GM21576 (cell line): ENCODE data around the gene ZBTB20.

Experiments
- ATAC-seq: cut with Tn5 transposase; IDR thresholded peaks from one replicate; pipeline ENCODE4 v1.9.1; 2021; ENCODE audit warnings: mild to moderate bottlenecking, moderate library complexity; ENCODE audit not compliant: unreplicated experiment

The ZBTB20 gene

GRCh38 chr3:114941626-114942309 lies 205.3 kb downstream of the ZBTB20 start:
- no peak for ATAC-seq

- no peak for ATAC-seq
These were observed 207.2 kb downstream of the ZBTB20 start for GRCh38 chr3:114939920-114940319.

- no peak for ATAC-seq
These were observed 213.7 kb downstream of the ZBTB20 start for GRCh38 chr3:114933407-114933806.

- no peak for ATAC-seq
These were observed 216.9 kb downstream of the ZBTB20 start for GRCh38 chr3:114929971-114930732.

GRCh38 chr3:114928989-114929640 lies 218.0 kb downstream of the ZBTB20 start:
- ATAC-seq = no peak

GRCh38 chr3:114904633-114905032 lies 242.5 kb downstream of the ZBTB20 start:
- ATAC-seq = no peak

- ATAC-seq = no peak
These were observed 243.9 kb downstream of the ZBTB20 start for GRCh38 chr3:114903213-114903612.

- no peak for ATAC-seq
These were observed 244.4 kb downstream of the ZBTB20 start for GRCh38 chr3:114902691-114903101.

GRCh38 chr3:114900908-114901307 lies 246.2 kb downstream of the ZBTB20 start:
- no peak for ATAC-seq

GRCh38 chr3:114899186-114899931 lies 247.7 kb downstream of the ZBTB20 start:
- ATAC-seq = no peak

GRCh38 chr3:114896978-114897377 lies 250.1 kb downstream of the ZBTB20 start:
- ATAC-seq = no peak

- no peak for ATAC-seq
These were observed 253.7 kb downstream of the ZBTB20 start for GRCh38 chr3:114893361-114893760.

- ATAC-seq = no peak
These were observed 254.2 kb downstream of the ZBTB20 start for GRCh38 chr3:114892880-114893279.

- ATAC-seq = no peak
These were observed 254.8 kb downstream of the ZBTB20 start for GRCh38 chr3:114892131-114892879.

GRCh38 chr3:114887806-114888205 lies 259.3 kb downstream of the ZBTB20 start:
- no peak for ATAC-seq

GRCh38 chr3:114886905-114887304 lies 260.2 kb downstream of the ZBTB20 start:
- ATAC-seq = no peak

- peak; percentile 61 for ATAC-seq
These were observed 262.7 kb downstream of the ZBTB20 start for GRCh38 chr3:114884213-114884923.

- no peak for ATAC-seq
These were observed 267.0 kb downstream of the ZBTB20 start for GRCh38 chr3:114880078-114880477.

- ATAC-seq = peak; percentile 60
These were observed 267.7 kb downstream of the ZBTB20 start for GRCh38 chr3:114879059-114880031.
